HEK293 (cell line): Measurements from ENCODE around the gene TEAD1.

ENCODE experiments used
- AEBP2 ChIP-seq: fragments of 450-650 bp; formaldehyde crosslinking; IDR thresholded peaks from 2 replicates; pipeline ENCODE4 v1.5.1; 2016; ENCODE audit warnings: missing biosample characterization, missing genetic modification characterization, borderline replicate concordance
- PRDM1 ChIP-seq: fragments of 450-650 bp; formaldehyde crosslinking; IDR thresholded peaks from 2 replicates; pipeline ENCODE4; 2016; ENCODE audit warnings: missing biosample characterization, missing genetic modification characterization
- ZBTB49 ChIP-seq: fragments of 450-650 bp; formaldehyde crosslinking; IDR thresholded peaks from 2 replicates; pipeline ENCODE4 v1.5.1; 2016; ENCODE audit warnings: missing biosample characterization, missing genetic modification characterization, low read depth
- ZBTB6 ChIP-seq: fragments of 450-650 bp; formaldehyde crosslinking; IDR thresholded peaks from 2 replicates; pipeline ENCODE4 v1.5.1; 2017; ENCODE audit warnings: missing biosample characterization, missing genetic modification characterization
- ZNF510 ChIP-seq: fragments of 450-650 bp; formaldehyde crosslinking; IDR thresholded peaks from 2 replicates; pipeline ENCODE4 v1.5.1; 2018; ENCODE audit warnings: mild to moderate bottlenecking, missing genetic modification characterization, missing biosample characterization; ENCODE audit not compliant: insufficient replicate concordance
- ZNF529 ChIP-seq: fragments of 450-650 bp; formaldehyde crosslinking; IDR thresholded peaks from 2 replicates; pipeline ENCODE4 v1.5.1; 2017; ENCODE audit warnings: missing genetic modification characterization, missing biosample characterization; ENCODE audit not compliant: insufficient replicate concordance
- ZNF621 ChIP-seq: fragments of 450-650 bp; formaldehyde crosslinking; IDR thresholded peaks from 2 replicates; pipeline ENCODE4 v1.5.1; 2017; ENCODE audit warnings: missing biosample characterization, missing genetic modification characterization
- ZNF624 ChIP-seq: fragments of 450-650 bp; formaldehyde crosslinking; IDR thresholded peaks from 2 replicates; pipeline ENCODE4 v1.5.1; 2017; ENCODE audit warnings: missing biosample characterization, missing genetic modification characterization
- ZNF777 ChIP-seq: fragments of 450-650 bp; formaldehyde crosslinking; IDR thresholded peaks from 2 replicates; pipeline ENCODE4 v1.5.1; 2017; ENCODE audit warnings: missing biosample characterization, missing genetic modification characterization, borderline replicate concordance
- TF ChIP-seq, protein P1 (sequence below): fragments of 450-650 bp; formaldehyde crosslinking; IDR thresholded peaks from 2 replicates; pipeline ENCODE4 v1.5.1; 2016; ENCODE audit warnings: missing biosample characterization, missing genetic modification characterization
- TF ChIP-seq, protein P2 (sequence below): fragments of 450-650 bp; formaldehyde crosslinking; IDR thresholded peaks from 2 replicates; pipeline ENCODE4 v1.5.1; 2016; ENCODE audit warnings: missing biosample characterization, missing genetic modification characterization

GRCh38 chr11:12642806-12643428 lies 31.3 kb upstream of the TEAD1 start:
- TF ChIP-seq ZBTB6 (tag by site-specific recombination), result no peak
- no peak for TF ChIP-seq ZNF621
- TF ChIP-seq, protein P1, sequence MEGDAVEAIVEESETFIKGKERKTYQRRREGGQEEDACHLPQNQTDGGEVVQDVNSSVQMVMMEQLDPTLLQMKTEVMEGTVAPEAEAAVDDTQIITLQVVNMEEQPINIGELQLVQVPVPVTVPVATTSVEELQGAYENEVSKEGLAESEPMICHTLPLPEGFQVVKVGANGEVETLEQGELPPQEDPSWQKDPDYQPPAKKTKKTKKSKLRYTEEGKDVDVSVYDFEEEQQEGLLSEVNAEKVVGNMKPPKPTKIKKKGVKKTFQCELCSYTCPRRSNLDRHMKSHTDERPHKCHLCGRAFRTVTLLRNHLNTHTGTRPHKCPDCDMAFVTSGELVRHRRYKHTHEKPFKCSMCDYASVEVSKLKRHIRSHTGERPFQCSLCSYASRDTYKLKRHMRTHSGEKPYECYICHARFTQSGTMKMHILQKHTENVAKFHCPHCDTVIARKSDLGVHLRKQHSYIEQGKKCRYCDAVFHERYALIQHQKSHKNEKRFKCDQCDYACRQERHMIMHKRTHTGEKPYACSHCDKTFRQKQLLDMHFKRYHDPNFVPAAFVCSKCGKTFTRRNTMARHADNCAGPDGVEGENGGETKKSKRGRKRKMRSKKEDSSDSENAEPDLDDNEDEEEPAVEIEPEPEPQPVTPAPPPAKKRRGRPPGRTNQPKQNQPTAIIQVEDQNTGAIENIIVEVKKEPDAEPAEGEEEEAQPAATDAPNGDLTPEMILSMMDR (tag by site-specific recombination), result no peak
- no peak for TF ChIP-seq ZNF777 (tag by site-specific recombination)
- no peak for TF ChIP-seq ZNF624
- no peak for TF ChIP-seq ZBTB49 (tag by site-specific recombination)
- TF ChIP-seq ZNF510, result no peak
- no peak for TF ChIP-seq PRDM1 (tag by site-specific recombination)
- TF ChIP-seq AEBP2, result no peak
- TF ChIP-seq, protein P2, sequence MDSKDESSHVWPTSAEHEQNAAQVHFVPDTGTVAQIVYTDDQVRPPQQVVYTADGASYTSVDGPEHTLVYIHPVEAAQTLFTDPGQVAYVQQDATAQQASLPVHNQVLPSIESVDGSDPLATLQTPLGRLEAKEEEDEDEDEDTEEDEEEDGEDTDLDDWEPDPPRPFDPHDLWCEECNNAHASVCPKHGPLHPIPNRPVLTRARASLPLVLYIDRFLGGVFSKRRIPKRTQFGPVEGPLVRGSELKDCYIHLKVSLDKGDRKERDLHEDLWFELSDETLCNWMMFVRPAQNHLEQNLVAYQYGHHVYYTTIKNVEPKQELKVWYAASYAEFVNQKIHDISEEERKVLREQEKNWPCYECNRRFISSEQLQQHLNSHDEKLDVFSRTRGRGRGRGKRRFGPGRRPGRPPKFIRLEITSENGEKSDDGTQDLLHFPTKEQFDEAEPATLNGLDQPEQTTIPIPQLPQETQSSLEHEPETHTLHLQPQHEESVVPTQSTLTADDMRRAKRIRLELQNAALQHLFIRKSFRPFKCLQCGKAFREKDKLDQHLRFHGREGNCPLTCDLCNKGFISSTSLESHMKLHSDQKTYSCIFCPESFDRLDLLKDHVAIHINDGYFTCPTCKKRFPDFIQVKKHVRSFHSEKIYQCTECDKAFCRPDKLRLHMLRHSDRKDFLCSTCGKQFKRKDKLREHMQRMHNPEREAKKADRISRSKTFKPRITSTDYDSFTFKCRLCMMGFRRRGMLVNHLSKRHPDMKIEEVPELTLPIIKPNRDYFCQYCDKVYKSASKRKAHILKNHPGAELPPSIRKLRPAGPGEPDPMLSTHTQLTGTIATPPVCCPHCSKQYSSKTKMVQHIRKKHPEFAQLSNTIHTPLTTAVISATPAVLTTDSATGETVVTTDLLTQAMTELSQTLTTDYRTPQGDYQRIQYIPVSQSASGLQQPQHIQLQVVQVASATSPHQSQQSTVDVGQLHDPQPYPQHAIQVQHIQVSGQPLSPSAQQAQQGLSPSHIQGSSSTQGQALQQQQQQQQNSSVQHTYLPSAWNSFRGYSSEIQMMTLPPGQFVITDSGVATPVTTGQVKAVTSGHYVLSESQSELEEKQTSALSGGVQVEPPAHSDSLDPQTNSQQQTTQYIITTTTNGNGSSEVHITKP (tag by site-specific recombination), result no peak
- TF ChIP-seq ZNF529 (tag by site-specific recombination), result no peak
